H9 (cell line): ENCODE data around the gene COIL. TPM values are rescaled to one million over a fixed set of nuclear protein-coding genes. Genes with fewer than 3 reads are reported as not detected.

ENCODE experiments used
- DNase-seq: peaks from one replicate; pipeline ENCODE4 v3.0.0-alpha.2; 2017
- H2AFZ ChIP-seq: one replicate; pipeline ENCODE4 v1.6.1; 2013; ENCODE audit warnings: mild to moderate bottlenecking, low read length, control low read depth, moderate library complexity
- H2AK5ac ChIP-seq: 2 replicates; pipeline ENCODE4 v1.6.1; 2013; ENCODE audit warnings: low read length, control low read depth, mixed read lengths; ENCODE audit not compliant: insufficient read length
- H2BK120ac ChIP-seq: one replicate; pipeline ENCODE4 v1.6.1; 2013; ENCODE audit warnings: low read depth, mild to moderate bottlenecking, low read length, control low read depth, inconsistent platforms; ENCODE audit not compliant: poor library complexity, severe bottlenecking
- H2BK12ac ChIP-seq: 2 replicates; pipeline ENCODE4 v1.6.1; 2013; ENCODE audit warnings: low read length, control low read depth, mixed read lengths, low read depth; ENCODE audit not compliant: insufficient read length
- H2BK15ac ChIP-seq: 2 replicates; pipeline ENCODE4 v1.6.1; 2013; ENCODE audit warnings: low read depth, low read length, control low read depth
- H2BK20ac ChIP-seq: one replicate; pipeline ENCODE4 v1.6.1; 2013; ENCODE audit warnings: low read depth, mild to moderate bottlenecking, low read length, control low read depth, inconsistent platforms; ENCODE audit not compliant: poor library complexity, severe bottlenecking
- H2BK5ac ChIP-seq: 2 replicates; pipeline ENCODE4 v1.6.1; 2013; ENCODE audit warnings: low read length, control low read depth, mixed read lengths; ENCODE audit not compliant: insufficient read length
- H3K14ac ChIP-seq: 2 replicates; pipeline ENCODE4 v1.6.1; 2013; ENCODE audit warnings: low read length, control low read depth; ENCODE audit not compliant: insufficient read depth
- H3K18ac ChIP-seq: 2 replicates; pipeline ENCODE4 v1.6.1; 2013; ENCODE audit warnings: low read depth, mild to moderate bottlenecking, mixed read lengths, low read length, control low read depth; ENCODE audit not compliant: insufficient read length
- H3K23ac ChIP-seq: 2 replicates; pipeline ENCODE4 v1.6.1; 2013; ENCODE audit warnings: low read length, control low read depth, mixed read lengths, low read depth; ENCODE audit not compliant: insufficient read length
- H3K23me2 ChIP-seq: 2 replicates; pipeline ENCODE4 v1.6.1; 2013; ENCODE audit warnings: low read depth, mild to moderate bottlenecking, mixed read lengths, low read length, control low read depth; ENCODE audit not compliant: insufficient read length, poor library complexity, severe bottlenecking
- H3K27ac ChIP-seq: 2 replicates; pipeline ENCODE4 v1.5.1; 2013; ENCODE audit warnings: low read length, control low read depth, mixed read lengths, low read depth; ENCODE audit not compliant: insufficient read length
- H3K27me3 ChIP-seq: 2 replicates; pipeline ENCODE4 v1.6.1; 2013; ENCODE audit warnings: low read length, control low read depth, inconsistent platforms; ENCODE audit not compliant: insufficient read depth
- H3K4ac ChIP-seq: 2 replicates; pipeline ENCODE4 v1.6.1; 2013; ENCODE audit warnings: low read depth, mild to moderate bottlenecking, control low read depth, inconsistent platforms, low read length, moderate library complexity
- H3K4me1 ChIP-seq: 2 replicates; pipeline ENCODE4 v1.6.1; 2013; ENCODE audit warnings: low read length, control low read depth, inconsistent platforms; ENCODE audit not compliant: insufficient read depth
- H3K4me2 ChIP-seq: 2 replicates; pipeline ENCODE4 v1.6.1; 2013; ENCODE audit warnings: low read length, control low read depth, mixed read lengths; ENCODE audit not compliant: insufficient read length, insufficient read depth
- H3K56ac ChIP-seq: 2 replicates; pipeline ENCODE4 v1.6.1; 2013; ENCODE audit warnings: low read depth, mild to moderate bottlenecking, mixed read lengths, low read length, control low read depth; ENCODE audit not compliant: insufficient read length
- H3K79me1 ChIP-seq: 2 replicates; pipeline ENCODE4 v1.6.1; 2013; ENCODE audit warnings: low read depth, mild to moderate bottlenecking, moderate library complexity, low read length, control low read depth, inconsistent platforms; ENCODE audit not compliant: insufficient read depth, poor library complexity, severe bottlenecking
- H3K79me2 ChIP-seq: 2 replicates; pipeline ENCODE4 v1.6.1; 2013; ENCODE audit warnings: low read length, control low read depth, inconsistent platforms; ENCODE audit not compliant: insufficient read depth
- H3K9ac ChIP-seq: 2 replicates; pipeline ENCODE4 v1.6.1; 2013; ENCODE audit warnings: low read length, control low read depth, mixed read lengths; ENCODE audit not compliant: insufficient read length; ENCODE audit errors: extremely low read depth
- H3K9me3 ChIP-seq: one replicate; pipeline ENCODE4 v1.6.1; 2013; ENCODE audit warnings: low read depth, low read length, inconsistent platforms; ENCODE audit not compliant: control insufficient read depth
- H3T11ph ChIP-seq: one replicate; pipeline ENCODE4 v1.6.1; 2013; ENCODE audit warnings: mild to moderate bottlenecking, low read length, control low read depth, inconsistent platforms
- H4K20me1 ChIP-seq: one replicate; pipeline ENCODE4 v1.6.1; 2013; ENCODE audit not compliant: control insufficient read depth, insufficient read length, insufficient read depth
- H4K5ac ChIP-seq: 2 replicates; pipeline ENCODE4 v1.6.1; 2013; ENCODE audit warnings: low read depth, mild to moderate bottlenecking, mixed read lengths, low read length, control low read depth; ENCODE audit not compliant: insufficient read length
- H4K8ac ChIP-seq: replicated peaks from 2 replicates; pipeline ENCODE4 v1.6.1; 2013; ENCODE audit warnings: low read length, control low read depth, mixed read lengths, low read depth; ENCODE audit not compliant: insufficient read length
- H4K91ac ChIP-seq: 2 replicates; pipeline ENCODE4 v1.6.1; 2013; ENCODE audit warnings: low read depth, mild to moderate bottlenecking, moderate library complexity, mixed read lengths, low read length, control low read depth; ENCODE audit not compliant: insufficient read length
- H3K27ac Mint-ChIP-seq, 3 experiments: 2 replicates in 2 of 3; 3 replicates in 1 of 3; pipeline ENCODE4 v1.8.0; 2020 to 2021; ENCODE audit warnings: mixed read lengths in 3 of 3, mild to moderate bottlenecking in 1 of 3, moderate library complexity in 1 of 3
- H3K27me3 Mint-ChIP-seq: 2 replicates; pipeline ENCODE4 v1.8.0; 2021; ENCODE audit warnings: low read depth, mild to moderate bottlenecking, moderate library complexity, mixed read lengths
- H3K36me3 Mint-ChIP-seq, 3 experiments: 2 replicates in 2 of 3; 3 replicates in 1 of 3; pipeline ENCODE4 v1.8.0; 2020 to 2021; ENCODE audit warnings: low read depth in 3 of 3, mixed read lengths in 3 of 3; ENCODE audit not compliant: insufficient read depth in 1 of 3
- H3K4me1 Mint-ChIP-seq, 2 experiments: 2 replicates each; pipeline ENCODE4 v1.8.0; 2020; ENCODE audit warnings: mixed read lengths in 2 of 2
- H3K4me3 Mint-ChIP-seq, 2 experiments: 2 replicates in 1 of 2; 3 replicates in 1 of 2; pipeline ENCODE4 v1.8.0; 2020 to 2021; ENCODE audit warnings: mild to moderate bottlenecking in 2 of 2, mixed read lengths in 2 of 2, moderate library complexity in 1 of 2
- H3K9me3 Mint-ChIP-seq, 2 experiments: 2 replicates in 1 of 2; 3 replicates in 1 of 2; pipeline ENCODE4 v1.8.0; 2020; ENCODE audit warnings: mild to moderate bottlenecking in 2 of 2, mixed read lengths in 2 of 2, moderate library complexity in 1 of 2
- CTCF ChIP-seq: fragments of 200-600 bp; sonication (generic); conservative IDR thresholded peaks from 3 replicates; pipeline ENCODE4 v1.8.0; 2021; ENCODE audit warnings: antibody characterized with exemption, mild to moderate bottlenecking
- WGBS: extraction: QIAGEN DNeasy Blood & Tissue Kit; methylation state at CpG from one replicate; pipeline ENCODE4 v1.1.7; 2013; ENCODE audit warnings: missing lambda C conversion rate, low lambda C conversion rate, mixed read lengths; ENCODE audit not compliant: insufficient read length; ENCODE audit errors: extremely low coverage; 5-methylcytosine and 5-hydroxymethylcytosine counted together
- total RNA-seq: library from RNA; stranded (reverse); gene quantifications from 2 replicates; pipeline ENCODE4 v1.2.1, GENCODE V29; 2021

Gene COIL
- total RNA-seq, 1 experiment from 2014 or later, result 21.5 TPM

DNA sequence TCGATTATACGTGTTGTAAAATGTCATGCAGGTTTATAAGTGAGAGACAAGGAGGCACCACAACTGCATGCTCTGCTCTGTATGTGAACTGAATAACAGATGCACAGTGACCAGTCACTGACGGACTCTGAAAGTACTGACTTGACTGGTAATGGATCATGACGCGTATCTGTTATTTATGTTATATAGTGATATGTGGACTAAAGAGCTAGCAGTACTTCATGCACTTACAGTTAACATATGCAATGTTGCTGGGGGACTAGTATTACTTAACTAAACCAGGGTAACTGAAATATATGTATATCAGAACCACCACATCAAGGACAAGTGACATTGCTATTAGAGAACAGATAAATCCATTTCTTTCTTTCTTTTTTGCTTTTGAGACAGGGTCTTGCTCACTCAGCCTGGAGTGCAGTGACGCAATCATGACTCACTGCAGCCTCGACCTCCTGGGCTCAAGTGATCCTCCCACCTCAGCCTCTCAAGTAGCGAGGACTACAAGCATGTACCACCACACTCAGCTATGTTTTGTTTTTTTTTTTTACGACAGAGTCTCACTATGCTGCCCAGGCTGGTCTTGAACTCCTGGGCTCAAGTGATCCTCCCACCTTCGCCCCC is 17.2 kb downstream of the COIL start:
- H2BK15ac ChIP-seq, result no peak overlapping the region
- no peaks in the 10 kb centered on the region for H3K79me1 ChIP-seq
- no peak overlapping the region for H2BK20ac ChIP-seq
- H3K27ac ChIP-seq, result no peak overlapping the region
- H4K20me1 ChIP-seq, result no peaks in the 10 kb centered on the region
- no peak overlapping the region for H4K8ac ChIP-seq
- H3K18ac ChIP-seq, result no peak overlapping the region
- H3K23me2 ChIP-seq, result no peaks in the 10 kb centered on the region
- no peak overlapping the region for H2AK5ac ChIP-seq
- no peaks in the 10 kb centered on the region for H3K27me3 Mint-ChIP-seq
- H3K27me3 ChIP-seq, result no peaks in the 10 kb centered on the region
- no peak overlapping the region for H4K5ac ChIP-seq
- no peak overlapping the region for H3K14ac ChIP-seq
- no peak overlapping the region for H3K4me2 ChIP-seq
- no peak overlapping the region for H2AFZ ChIP-seq
- H4K91ac ChIP-seq, result no peak overlapping the region
- H3K4me1 Mint-ChIP-seq, result no peaks in the 10 kb centered on the region
- no peak overlapping the region for H3K27ac Mint-ChIP-seq
- H3K56ac ChIP-seq, result no peak overlapping the region
- no peak for DNase-seq
- no peak overlapping the region for H3T11ph ChIP-seq
- H3K9me3 ChIP-seq, result no peaks in the 10 kb centered on the region
- H3K36me3 Mint-ChIP-seq, result peaks cover 40 to 79% (median 75%) of the 10 kb centered on the region in 3 experiments; a peak in 6 of 7 replicates
- no peak overlapping the region for H3K4me3 Mint-ChIP-seq
- no peak overlapping the region for H2BK5ac ChIP-seq
- no peak overlapping the region for H3K4ac ChIP-seq
- no CpG with 5 or more reads among the region's 10 CpGs for WGBS
- no peaks in the 10 kb centered on the region for H3K9me3 Mint-ChIP-seq
- TF ChIP-seq CTCF, result no peak
- H2BK12ac ChIP-seq, result no peak overlapping the region
- no peak overlapping the region for H2BK120ac ChIP-seq
- no peaks in the 10 kb centered on the region for H3K79me2 ChIP-seq
- no peak overlapping the region for H3K23ac ChIP-seq
- no peak overlapping the region for H3K9ac ChIP-seq
- no peaks in the 10 kb centered on the region for H3K4me1 ChIP-seq
